Ramos (cell line): ENCODE results near the gene CAMK2D.
"Not testable (repeated sequence)": the region's sequence is repeated elsewhere in the genome, so short reads cannot be mapped to it uniquely, and the experiment has no call there.

Experiments used
- in situ Hi-C: fragments of 300-500 bp; cut with MboI; formaldehyde crosslinking; loops from one replicate; pipeline ENCODE4 v1.14.3; 2022; ENCODE audit warnings: low sequenced_read_pairs; ENCODE audit not compliant: unreplicated experiment

The CAMK2D gene

GRCh38 chr4:113691676-113692075, 69.9 kb downstream of the CAMK2D start:
- in situ Hi-C loops, result no loop called here

- in situ Hi-C loops, result no loop called here
Observed at GRCh38 chr4:113689394-113689793, 72.1 kb downstream of the CAMK2D start.

- in situ Hi-C loops, result no loop called here
Observed at GRCh38 chr4:113687067-113687718, 74.3 kb downstream of the CAMK2D start.

GRCh38 chr4:113685157-113685556, 76.4 kb downstream of the CAMK2D start:
- in situ Hi-C loops, result not testable (repeated sequence)

- in situ Hi-C loops, result no loop called here
Observed at GRCh38 chr4:113684534-113685091, 76.9 kb downstream of the CAMK2D start.

- in situ Hi-C loops, result no loop called here
Observed at GRCh38 chr4:113682730-113683537, 78.6 kb downstream of the CAMK2D start.

- in situ Hi-C loops, result no loop called here
Observed at GRCh38 chr4:113678641-113679040, 82.9 kb downstream of the CAMK2D start.

- in situ Hi-C loops, result no loop called here
Observed at GRCh38 chr4:113677325-113677724, 84.2 kb downstream of the CAMK2D start.

GRCh38 chr4:113675731-113676697, 85.5 kb downstream of the CAMK2D start:
- in situ Hi-C loops, result no loop called here

- in situ Hi-C loops, result no loop called here
Observed at GRCh38 chr4:113674733-113675132, 86.8 kb downstream of the CAMK2D start.

GRCh38 chr4:113674251-113674650, 87.3 kb downstream of the CAMK2D start:
- in situ Hi-C loops, result no loop called here

GRCh38 chr4:113673450-113673849, 88.1 kb downstream of the CAMK2D start:
- in situ Hi-C loops, result no loop called here

GRCh38 chr4:113666386-113667114, 95.0 kb downstream of the CAMK2D start:
- in situ Hi-C loops, result no loop called here

- in situ Hi-C loops, result no loop called here
Observed at GRCh38 chr4:113665036-113665435, 96.5 kb downstream of the CAMK2D start.

- in situ Hi-C loops, result no loop called here
Observed at GRCh38 chr4:113662581-113662980, 99.0 kb downstream of the CAMK2D start.

GRCh38 chr4:113659127-113659526, 102.4 kb downstream of the CAMK2D start:
- in situ Hi-C loops, result no loop called here

- in situ Hi-C loops, result no loop called here
Observed at GRCh38 chr4:113657586-113658233, 103.8 kb downstream of the CAMK2D start.

- in situ Hi-C loops, result no loop called here
Observed at GRCh38 chr4:113653871-113654270, 107.7 kb downstream of the CAMK2D start.

GRCh38 chr4:113646442-113646822, 115.1 kb downstream of the CAMK2D start:
- in situ Hi-C loops, result no loop called here
